ENCODE data around the gene CHAF1A. TPM values are rescaled to one million over a fixed set of nuclear protein-coding genes. Genes with fewer than 3 reads are reported as not detected.

Gene CHAF1A
- total RNA-seq, 1 donor from 2014 or later, result 5.1 TPM

DNA sequence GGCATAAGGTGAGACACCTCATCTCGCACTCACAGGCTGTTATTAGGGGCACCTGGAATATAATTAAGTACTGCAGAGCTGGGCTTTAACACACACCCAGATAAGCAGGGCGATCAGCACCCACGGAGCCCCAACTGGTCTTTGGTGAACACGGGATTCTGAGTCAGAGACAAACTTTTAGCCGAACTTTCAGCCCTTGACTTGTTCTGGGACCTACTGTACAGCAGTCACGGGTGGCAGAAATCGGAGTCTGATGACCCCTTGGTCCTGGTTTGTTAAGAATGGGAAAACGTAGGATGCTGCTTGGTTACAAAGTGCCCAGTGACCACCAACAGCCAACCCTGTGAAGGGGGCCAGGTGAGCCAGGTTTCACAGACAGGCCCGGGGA lies 11.1 kb upstream of the CHAF1A start:
- DNase-seq, result no peak
- peak overlapping the region; percentile 41 for H3K4me3 ChIP-seq
- intact Hi-C loops (cut with micrococcal nuclease), result no loop called here
- H3K4me1 ChIP-seq, result peaks cover 82% of the 10 kb centered on the region
- no peaks in the 10 kb centered on the region for H3K27me3 ChIP-seq (ENCODE audit: low read depth)
- no peak for TF ChIP-seq CTCF (IDR thresholded peaks at IDR 0.05; ENCODE audit: borderline replicate concordance)
- peaks cover 16% of the 10 kb centered on the region for H3K36me3 ChIP-seq
- no peaks in the 10 kb centered on the region for H3K9me3 ChIP-seq (replicated peaks)
- H3K27ac ChIP-seq (replicated peaks), result peak overlapping the region; percentile 86

GRCh38 chr19:4391701-4392483 lies 10.5 kb upstream of the CHAF1A start:
- intact Hi-C loops (cut with micrococcal nuclease), result no loop called here
- Histone ChIP-seq H3K4me1 (peaks cover 88% of the 10 kb centered on the region), H3K27ac (replicated peaks) (peak overlapping the region; percentile 86), H3K9me3 (replicated peaks) (no peaks in the 10 kb centered on the region), H3K36me3 (peaks cover 16% of the 10 kb centered on the region), H3K27me3 (ENCODE audit: low read depth) (no peaks in the 10 kb centered on the region), H3K4me3 (peak overlapping the region; percentile 41)
- TF ChIP-seq CTCF (IDR thresholded peaks at IDR 0.05; ENCODE audit: borderline replicate concordance), result no peak
- DNase-seq, result peak; percentile 53

- Histone ChIP-seq H3K27me3 (ENCODE audit: low read depth) (no peaks in the 10 kb centered on the region), H3K27ac (replicated peaks) (no peak overlapping the region), H3K4me1 (peaks cover 93% of the 10 kb centered on the region), H3K9me3 (replicated peaks) (no peaks in the 10 kb centered on the region), H3K36me3 (peaks cover 13% of the 10 kb centered on the region), H3K4me3 (no peak overlapping the region)
- intact Hi-C loops (cut with micrococcal nuclease), result no loop called here
- TF ChIP-seq CTCF (IDR thresholded peaks at IDR 0.05; ENCODE audit: borderline replicate concordance), result no peak
- DNase-seq, result no peak
Measured at GRCh38 chr19:4393947-4394590, 8.4 kb upstream of the CHAF1A start.

GRCh38 chr19:4396949-4397783 lies 5.3 kb upstream of the CHAF1A start:
- H3K4me3 ChIP-seq, result no peak overlapping the region
- intact Hi-C loops (cut with micrococcal nuclease), result no loop called here

More at GRCh38 chr19:4396949-4397783, 5.3 kb upstream of the CHAF1A start:
- no peak for TF ChIP-seq CTCF (IDR thresholded peaks at IDR 0.05; ENCODE audit: borderline replicate concordance)
- H3K27me3 ChIP-seq (ENCODE audit: low read depth), result no peaks in the 10 kb centered on the region
- H3K4me1 ChIP-seq, result peaks cover 86% of the 10 kb centered on the region
- no peaks in the 10 kb centered on the region for H3K9me3 ChIP-seq (replicated peaks)
- H3K27ac ChIP-seq (replicated peaks), result peak overlapping the region; percentile 28
- H3K36me3 ChIP-seq, result peaks cover 8% of the 10 kb centered on the region
- no peak for DNase-seq
